ENCODE results near the gene PLA2G4B. TPM values are rescaled to one million over a fixed set of nuclear protein-coding genes. Genes with fewer than 3 reads are reported as not detected.

Gene PLA2G4B
- total and polyA plus RNA-seq, 7 experiments from 2014 or later, result 0.98 to 69.9 (median 33.7) TPM

- CTCF ChIA-PET, result interaction anchor here (0.6 to 1.3 kb wide), 2 partner anchors 57 to 1035 kb away, joined by 3 to 4 read pairs; no protein-coding TSS in a partner anchor
Observed at GRCh38 chr15:41880156-41880877, 41.7 kb downstream of the PLA2G4B start.

DNA sequence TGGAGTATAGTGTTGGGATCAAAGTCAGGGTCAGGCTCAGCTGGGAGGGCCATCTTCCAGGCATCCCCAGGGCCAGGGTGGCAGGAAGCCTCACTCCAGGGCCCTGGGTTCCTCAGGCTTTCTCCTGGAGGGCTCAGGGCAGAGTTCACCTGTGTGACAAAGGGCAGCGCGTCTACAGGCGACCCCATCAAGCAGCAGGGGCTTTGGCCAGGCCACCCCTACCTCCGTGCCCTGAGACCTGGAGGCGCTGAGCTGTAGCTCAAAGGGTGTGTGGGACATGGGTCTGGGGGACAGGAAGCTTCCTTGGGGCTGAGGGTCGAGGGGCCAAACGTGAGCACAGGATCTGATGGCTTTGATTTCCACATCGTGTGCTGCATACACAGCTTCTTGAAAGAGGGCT, 42.4 kb downstream of the PLA2G4B start:
- no peak for ATAC-seq
- H3K4me1 Mint-ChIP-seq, result peaks cover 5 to 17% (median 7%) of the 10 kb centered on the region in 7 donors
- no peak overlapping the region for H3K4me3 ChIP-seq (ENCODE audit: low read length)
- no peaks in the 10 kb centered on the region for H3K27me3 ChIP-seq (ENCODE audit: control insufficient read depth in 2 of 2, insufficient read depth in 2 of 2, low read length in 2 of 2)
- no peaks in the 10 kb centered on the region for H3K9me3 ChIP-seq (ENCODE audit: control insufficient read depth in 2 of 3, low read length in 3 of 3)
- CTCF ChIA-PET, result interaction anchor here (0.6 to 1.3 kb wide), 2 partner anchors 56 to 1036 kb away, joined by 3 to 4 read pairs; no protein-coding TSS in a partner anchor
- no peak overlapping the region for H3K27ac ChIP-seq (ENCODE audit: low read depth, low read length)
- POLR2A ChIA-PET, result no interaction called here
- intact Hi-C loops (cut with micrococcal nuclease), result no loop called here
- H3K27ac Mint-ChIP-seq, result peak overlapping the region in 6 of 9 donors; percentile 13 to 58 (median 44)
- no peaks in the 10 kb centered on the region for H3K36me3 Mint-ChIP-seq
- H3K4me3 Mint-ChIP-seq, result peak overlapping the region; percentile 12 to 74 (median 60)
- no peaks in the 10 kb centered on the region for H3K4me1 ChIP-seq (ENCODE audit: control insufficient read depth in 2 of 2, insufficient read depth in 2 of 2, low read length in 2 of 2)
- no peaks in the 10 kb centered on the region for H3K36me3 ChIP-seq (ENCODE audit: control insufficient read depth in 2 of 3, insufficient read depth in 3 of 3, low read length in 3 of 3)
- H3K9me3 Mint-ChIP-seq, result no peaks in the 10 kb centered on the region
- DNase-seq, result no peak
- H3K27me3 Mint-ChIP-seq, result peaks cover 6 to 20% (median 10%) of the 10 kb centered on the region in 5 donors

More at GRCh38 chr15:41880156-41880877, 41.7 kb downstream of the PLA2G4B start:
- no peaks in the 10 kb centered on the region for H3K9me3 ChIP-seq (ENCODE audit: control insufficient read depth in 2 of 3, low read length in 3 of 3)
- POLR2A ChIA-PET, result no interaction called here
- peak overlapping the region in 1 of 9 donors; percentile 46 for H3K27ac Mint-ChIP-seq
- no peaks in the 10 kb centered on the region for H3K9me3 Mint-ChIP-seq
- H3K4me1 ChIP-seq (ENCODE audit: control insufficient read depth in 2 of 2, insufficient read depth in 2 of 2, low read length in 2 of 2), result no peaks in the 10 kb centered on the region
- DNase-seq (no peak), ATAC-seq (no peak)
- no peaks in the 10 kb centered on the region for H3K27me3 ChIP-seq (ENCODE audit: control insufficient read depth in 2 of 2, insufficient read depth in 2 of 2, low read length in 2 of 2)
- no peak overlapping the region for H3K4me3 Mint-ChIP-seq
- H3K27ac ChIP-seq (ENCODE audit: low read depth, low read length), result no peak overlapping the region
- no peaks in the 10 kb centered on the region for H3K36me3 Mint-ChIP-seq
- H3K4me1 Mint-ChIP-seq, result peaks cover 2 to 17% (median 7%) of the 10 kb centered on the region in 7 donors
- peaks cover 6 to 20% (median 10%) of the 10 kb centered on the region in 5 donors for H3K27me3 Mint-ChIP-seq
- no peaks in the 10 kb centered on the region for H3K36me3 ChIP-seq (ENCODE audit: control insufficient read depth in 2 of 3, insufficient read depth in 3 of 3, low read length in 3 of 3)
- H3K4me3 ChIP-seq (ENCODE audit: low read length), result no peak overlapping the region
- intact Hi-C loops (cut with micrococcal nuclease), result no loop called here

DNA sequence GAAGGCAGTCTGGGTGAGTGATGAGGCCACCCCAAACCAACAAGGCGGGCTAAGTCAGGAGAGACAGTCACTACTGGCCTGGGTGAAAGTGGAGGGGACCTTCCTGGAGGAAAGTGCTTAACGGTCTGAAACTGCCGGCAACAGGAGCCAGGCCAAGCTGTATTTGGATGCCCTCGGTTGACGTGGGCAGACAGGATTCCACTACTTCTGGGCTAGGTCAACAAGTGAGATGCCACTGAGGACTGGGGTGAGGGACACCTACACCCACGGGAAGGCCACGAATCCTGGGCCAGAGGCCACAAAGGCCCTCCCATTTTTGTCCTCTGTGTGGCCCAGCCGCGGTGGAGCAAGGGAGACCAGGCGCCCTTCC, 42.9 kb downstream of the PLA2G4B start:
- POLR2A ChIA-PET, result no interaction called here
- DNase-seq (no peak), ATAC-seq (no peak)
- no peaks in the 10 kb centered on the region for H3K9me3 Mint-ChIP-seq
- peaks cover 5 to 17% (median 7%) of the 10 kb centered on the region in 7 donors for H3K4me1 Mint-ChIP-seq
- peaks cover 6 to 20% (median 10%) of the 10 kb centered on the region in 5 donors for H3K27me3 Mint-ChIP-seq
- peak overlapping the region; percentile 12 to 74 (median 60) for H3K4me3 Mint-ChIP-seq
- Histone ChIP-seq H3K4me3 (ENCODE audit: low read length) (no peak overlapping the region), H3K4me1 (ENCODE audit: control insufficient read depth in 2 of 2, insufficient read depth in 2 of 2, low read length in 2 of 2) (no peaks in the 10 kb centered on the region), H3K9me3 (ENCODE audit: control insufficient read depth in 2 of 3, low read length in 3 of 3) (no peaks in the 10 kb centered on the region), H3K36me3 (ENCODE audit: control insufficient read depth in 2 of 3, insufficient read depth in 3 of 3, low read length in 3 of 3) (no peaks in the 10 kb centered on the region), H3K27me3 (ENCODE audit: control insufficient read depth in 2 of 2, insufficient read depth in 2 of 2, low read length in 2 of 2) (no peaks in the 10 kb centered on the region), H3K27ac (ENCODE audit: low read depth, low read length) (no peak overlapping the region)
- intact Hi-C loops (cut with micrococcal nuclease), result no loop called here
- H3K27ac Mint-ChIP-seq, result peak overlapping the region in 4 of 9 donors; percentile 13 to 58 (median 42)
- no peaks in the 10 kb centered on the region for H3K36me3 Mint-ChIP-seq
- CTCF ChIA-PET, result interaction anchor here (1.3 kb wide), 1 partner anchor 56 kb away, joined by 3 read pairs; no protein-coding TSS in a partner anchor

DNA sequence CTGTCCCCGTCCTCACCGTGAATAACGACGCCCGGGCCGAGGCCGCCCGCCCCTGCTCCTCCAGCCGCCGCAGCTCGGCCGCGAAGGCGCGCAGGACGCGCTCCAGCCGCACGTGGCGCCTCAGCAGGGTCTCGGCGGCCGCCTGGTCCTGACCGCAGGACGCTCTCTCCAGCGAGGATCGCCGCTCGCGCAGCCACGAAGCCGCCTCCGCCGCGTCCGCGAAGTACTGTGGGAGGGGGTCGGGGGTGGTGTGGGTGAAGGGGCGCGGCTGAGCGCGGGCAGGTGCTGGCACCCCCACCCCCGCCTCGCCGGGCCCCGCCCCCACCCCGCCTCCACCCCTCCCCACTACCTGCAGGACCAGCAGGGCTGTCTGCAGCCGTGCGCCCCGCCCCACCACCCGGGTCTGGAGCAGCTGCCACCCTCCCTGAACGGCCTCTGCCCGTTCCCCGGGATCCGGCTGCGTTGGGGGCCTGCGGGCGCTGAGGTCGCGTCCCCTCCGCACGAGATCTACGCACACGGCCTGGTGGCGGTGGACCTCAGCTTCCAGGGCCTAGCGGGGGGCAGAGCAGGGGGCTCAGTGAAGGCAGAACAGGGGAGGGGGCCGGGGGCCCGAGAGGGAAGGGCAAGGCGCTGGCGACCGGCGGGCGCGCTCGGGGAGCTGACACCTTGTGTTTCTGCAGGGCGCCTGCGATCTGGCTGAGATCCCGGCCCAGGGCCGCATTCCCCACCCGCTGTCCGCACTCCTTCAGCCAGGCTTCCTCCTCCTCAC, 43.5 kb downstream of the PLA2G4B start:
- peak overlapping the region in 4 of 10 donors; percentile 41 to 73 (median 58) for H3K4me3 Mint-ChIP-seq

GRCh38 chr15:41882689-41883483, 44.2 kb downstream of the PLA2G4B start:
- peaks cover 6 to 20% (median 10%) of the 10 kb centered on the region in 5 donors for H3K27me3 Mint-ChIP-seq
- Histone ChIP-seq H3K9me3 (ENCODE audit: control insufficient read depth in 2 of 3, low read length in 3 of 3) (no peaks in the 10 kb centered on the region), H3K4me1 (ENCODE audit: control insufficient read depth in 2 of 2, insufficient read depth in 2 of 2, low read length in 2 of 2) (peaks cover 0 to 6% of the 10 kb centered on the region in 2 donors), H3K27ac (ENCODE audit: low read depth, low read length) (no peak overlapping the region), H3K4me3 (ENCODE audit: low read length) (no peak overlapping the region), H3K36me3 (ENCODE audit: control insufficient read depth in 2 of 3, insufficient read depth in 3 of 3, low read length in 3 of 3) (no peaks in the 10 kb centered on the region), H3K27me3 (ENCODE audit: control insufficient read depth in 2 of 2, insufficient read depth in 2 of 2, low read length in 2 of 2) (no peaks in the 10 kb centered on the region)
- DNase-seq, result no peak
- H3K4me1 Mint-ChIP-seq, result peaks cover 5 to 17% (median 10%) of the 10 kb centered on the region in 7 donors
- H3K9me3 Mint-ChIP-seq, result no peaks in the 10 kb centered on the region
- no peak for ATAC-seq
- H3K4me3 Mint-ChIP-seq, result peak overlapping the region in 3 of 10 donors; percentile 41 to 73 (median 45)
- no peaks in the 10 kb centered on the region for H3K36me3 Mint-ChIP-seq
- CTCF ChIA-PET, result no interaction called here
- intact Hi-C loops (cut with micrococcal nuclease), result no loop called here
- peak overlapping the region in 2 of 9 donors; percentile 14 to 52 for H3K27ac Mint-ChIP-seq
- POLR2A ChIA-PET, result no interaction called here

More for the DNA sequence above, 43.5 kb downstream of the PLA2G4B start:
- no peaks in the 10 kb centered on the region for H3K27me3 ChIP-seq (ENCODE audit: control insufficient read depth in 2 of 2, insufficient read depth in 2 of 2, low read length in 2 of 2)
- no peaks in the 10 kb centered on the region for H3K36me3 ChIP-seq (ENCODE audit: control insufficient read depth in 2 of 3, insufficient read depth in 3 of 3, low read length in 3 of 3)
- H3K9me3 ChIP-seq (ENCODE audit: control insufficient read depth in 2 of 3, low read length in 3 of 3), result no peaks in the 10 kb centered on the region
- peaks cover 6 to 20% (median 10%) of the 10 kb centered on the region in 5 donors for H3K27me3 Mint-ChIP-seq
- ATAC-seq (peak; percentile 36), DNase-seq (no peak)
- ChIA-PET POLR2A (no interaction called here), CTCF (interaction anchor here (1.3 kb wide), 1 partner anchor 55 kb away, joined by 3 read pairs; no protein-coding TSS in a partner anchor)
- H3K27ac ChIP-seq (ENCODE audit: low read depth, low read length), result no peak overlapping the region
- peaks cover 5 to 17% (median 7%) of the 10 kb centered on the region in 7 donors for H3K4me1 Mint-ChIP-seq
- intact Hi-C loops (cut with micrococcal nuclease), result no loop called here
- no peaks in the 10 kb centered on the region for H3K4me1 ChIP-seq (ENCODE audit: control insufficient read depth in 2 of 2, insufficient read depth in 2 of 2, low read length in 2 of 2)
- H3K36me3 Mint-ChIP-seq, result no peaks in the 10 kb centered on the region
- H3K27ac Mint-ChIP-seq, result peak overlapping the region in 1 of 9 donors; percentile 52
- no peaks in the 10 kb centered on the region for H3K9me3 Mint-ChIP-seq
- no peak overlapping the region for H3K4me3 ChIP-seq (ENCODE audit: low read length)

GRCh38 chr15:41883484-41883825, 44.8 kb downstream of the PLA2G4B start:
- no peaks in the 10 kb centered on the region for H3K36me3 Mint-ChIP-seq
- no peaks in the 10 kb centered on the region for H3K36me3 ChIP-seq (ENCODE audit: control insufficient read depth in 2 of 3, insufficient read depth in 3 of 3, low read length in 3 of 3)
- H3K4me3 Mint-ChIP-seq, result peak overlapping the region in 2 of 10 donors; percentile 1 to 73
- peaks cover 0 to 11% of the 10 kb centered on the region in 2 donors for H3K4me1 ChIP-seq (ENCODE audit: control insufficient read depth in 2 of 2, insufficient read depth in 2 of 2, low read length in 2 of 2)
- no peak overlapping the region for H3K27ac ChIP-seq (ENCODE audit: low read depth, low read length)
- POLR2A ChIA-PET, result no interaction called here
- H3K27me3 Mint-ChIP-seq, result peaks cover 6 to 20% (median 10%) of the 10 kb centered on the region in 5 donors
- no peak overlapping the region for H3K4me3 ChIP-seq (ENCODE audit: low read length)
- H3K9me3 Mint-ChIP-seq, result no peaks in the 10 kb centered on the region
- CTCF ChIA-PET, result no interaction called here
- intact Hi-C loops (cut with micrococcal nuclease), result no loop called here
- H3K27me3 ChIP-seq (ENCODE audit: control insufficient read depth in 2 of 2, insufficient read depth in 2 of 2, low read length in 2 of 2), result no peaks in the 10 kb centered on the region
- H3K27ac Mint-ChIP-seq, result no peak overlapping the region
- H3K4me1 Mint-ChIP-seq, result peaks cover 6 to 18% (median 10%) of the 10 kb centered on the region in 7 donors
- ATAC-seq (no peak), DNase-seq (no peak)
- no peaks in the 10 kb centered on the region for H3K9me3 ChIP-seq (ENCODE audit: control insufficient read depth in 2 of 3, low read length in 3 of 3)
